CD14-positive monocyte (primary cell): ENCODE results near the gene EFCAB10. TPM values are rescaled to one million over a fixed set of nuclear protein-coding genes. Genes with fewer than 3 reads are reported as not detected.

Source experiments
- DNase-seq, 3 donors: peaks; one replicate each; pipeline ENCODE4 v3.0.0-alpha.2; 2011 to 2022
- H2AFZ ChIP-seq: 2 replicates; pipeline ENCODE4 v1.6.0; 2012; ENCODE audit warnings: mild to moderate bottlenecking, low read depth, low read length, inconsistent platforms; ENCODE audit not compliant: insufficient read depth, poor library complexity, severe bottlenecking
- H3K27ac ChIP-seq, 2 donors: 1 replicate in 1 of 2; 2 replicates in 1 of 2; pipeline ENCODE4 v1.5.1; 2012 to 2013; ENCODE audit warnings: low read length in 2 of 2, control low read depth in 1 of 2, inconsistent platforms in 1 of 2, low read depth in 1 of 2, mild to moderate bottlenecking in 1 of 2
- H3K27me3 ChIP-seq, 2 donors: one replicate each; pipeline versions ENCODE4 v1.6.0 to v1.6.1; 2011 to 2013; ENCODE audit warnings: low read length in 2 of 2; ENCODE audit not compliant: control insufficient read depth in 2 of 2, insufficient read depth in 2 of 2
- H3K36me3 ChIP-seq, 2 donors: replicated peaks in 1 of 2; 1 replicate in 1 of 2; 2 replicates in 1 of 2; pipeline versions ENCODE4 v1.5.1 to v1.6.1; 2012 to 2013; ENCODE audit warnings: low read length in 2 of 2, control low read depth in 1 of 2, inconsistent platforms in 1 of 2, mild to moderate bottlenecking in 1 of 2; ENCODE audit not compliant: insufficient read depth in 2 of 2, control insufficient read depth in 1 of 2
- H3K4me1 ChIP-seq, 2 donors: 1 replicate in 1 of 2; 2 replicates in 1 of 2; pipeline versions ENCODE4 v1.5.1 to v1.6.1; 2012 to 2013; ENCODE audit warnings: low read length in 2 of 2, control low read depth in 1 of 2, inconsistent platforms in 1 of 2, mild to moderate bottlenecking in 1 of 2, moderate library complexity in 1 of 2; ENCODE audit not compliant: insufficient read depth in 2 of 2, control insufficient read depth in 1 of 2
- H3K4me2 ChIP-seq: replicated peaks from 2 replicates; pipeline ENCODE3; 2012; ENCODE audit warnings: low read length, moderate library complexity, mild to moderate bottlenecking; ENCODE audit not compliant: poor library complexity, severe bottlenecking; ENCODE audit errors: extremely low read depth
- H3K4me3 ChIP-seq, 3 experiments: fragments of 200-600 bp in 1 of 3; sonication (generic) in 1 of 3; replicated peaks in 1 of 3; 1 replicate in 2 of 3; 2 replicates in 1 of 3; pipeline ENCODE4 v1.5.1; 2011 to 2013; ENCODE audit warnings: low read length in 3 of 3, mild to moderate bottlenecking in 3 of 3, control low read depth in 2 of 3, low read depth in 2 of 3, inconsistent platforms in 1 of 3, moderate library complexity in 1 of 3
- H3K79me2 ChIP-seq: 2 replicates; pipeline ENCODE4 v1.6.0; 2012; ENCODE audit warnings: mild to moderate bottlenecking, control low read depth, inconsistent platforms, low read length, moderate library complexity; ENCODE audit not compliant: insufficient read depth
- H3K9ac ChIP-seq: 2 replicates; pipeline ENCODE4 v1.6.0; 2017; ENCODE audit warnings: low read length, mild to moderate bottlenecking; ENCODE audit not compliant: insufficient read depth, poor library complexity, severe bottlenecking
- H3K9me3 ChIP-seq, 2 donors: replicated peaks in 1 of 2; 1 replicate in 1 of 2; 2 replicates in 1 of 2; pipeline versions ENCODE4 v1.5.1 to v1.6.1; 2012 to 2013; ENCODE audit warnings: low read length in 2 of 2, control low read depth in 1 of 2; ENCODE audit not compliant: control insufficient read depth in 1 of 2, insufficient read depth in 1 of 2
- H4K20me1 ChIP-seq: 2 replicates; pipeline ENCODE4 v1.6.0; 2012; ENCODE audit warnings: mild to moderate bottlenecking, low read length, control low read depth, moderate library complexity; ENCODE audit not compliant: insufficient read depth
- H3K27ac Mint-ChIP-seq, 7 donors: one replicate each; pipeline ENCODE4 v1.8.0; 2020; ENCODE audit warnings: mild to moderate bottlenecking in 7 of 7, mixed read lengths in 7 of 7, moderate library complexity in 6 of 7, inconsistent platforms in 2 of 7
- H3K27me3 Mint-ChIP-seq, 3 donors: one replicate each; pipeline ENCODE4 v1.8.0; 2021 to 2022; ENCODE audit warnings: low read depth in 3 of 3, mild to moderate bottlenecking in 3 of 3, mixed read lengths in 3 of 3, moderate library complexity in 3 of 3, inconsistent platforms in 1 of 3
- H3K36me3 Mint-ChIP-seq, 2 donors: one replicate each; pipeline ENCODE4 v1.8.0; 2020; ENCODE audit warnings: mixed read lengths in 2 of 2, inconsistent platforms in 1 of 2, mild to moderate bottlenecking in 1 of 2
- H3K4me1 Mint-ChIP-seq: one replicate; pipeline ENCODE4 v1.8.0; 2020; ENCODE audit warnings: mild to moderate bottlenecking, mixed read lengths
- H3K4me3 Mint-ChIP-seq, 2 donors: one replicate each; pipeline ENCODE4 v1.8.0; 2020; ENCODE audit warnings: mild to moderate bottlenecking in 2 of 2, mixed read lengths in 2 of 2, moderate library complexity in 1 of 2
- H3K9me3 Mint-ChIP-seq, 7 donors: one replicate each; pipeline ENCODE4 v1.8.0; 2020 to 2022; ENCODE audit warnings: mixed read lengths in 7 of 7, mild to moderate bottlenecking in 6 of 7, moderate library complexity in 6 of 7, inconsistent platforms in 2 of 7
- CTCF ChIP-seq: fragments of 200-600 bp; IDR thresholded peaks from one replicate; pipeline ENCODE4 v1.8.0; 2022; ENCODE audit warnings: antibody characterized with exemption, mild to moderate bottlenecking
- WGBS: methylation state at CpG from one replicate; pipeline ENCODE4 v1.1.5; 2013; ENCODE audit warnings: missing lambda C conversion rate; ENCODE audit not compliant: insufficient coverage; 5-methylcytosine and 5-hydroxymethylcytosine counted together
- intact Hi-C, 2 donors: fragments of 100-400 bp; cut with micrococcal nuclease; formaldehyde crosslinking; loops; one replicate each; pipeline versions ENCODE4 v1.15.0 to v1.15.1; 2023
- polyA plus RNA-seq, 3 donors: library from polyadenylated mRNA; depleted of rRNA in 1 of 3; unstranded in 2 of 3; stranded (reverse) in 1 of 3; fragments of 300-500 nt in 2 of 3; fragments of >200 nt in 1 of 3; fragmentation: Illumina TruSeq in 2 of 3; gene quantifications; 1 replicate in 2 of 3; 2 replicates in 1 of 3; pipeline ENCODE4 v1.2.3, GENCODE V29; 2012 to 2021

EFCAB10 gene
- polyA plus RNA-seq, 3 donors: not detected

- intact Hi-C loops: no loop called here
- 82% methylated on average over 20 of the region's 20 CpGs for WGBS
- Histone ChIP-seq H3K4me1 (no peaks in the 10 kb centered on the region), H3K9ac (no peak overlapping the region), H3K27ac (peak overlapping the region in 1 of 2 donors; percentile 26), H3K4me3 (no peak overlapping the region), H2AFZ (no peak overlapping the region), H3K36me3 (peaks cover 59 to 85% of the 10 kb centered on the region in 2 donors), H4K20me1 (no peaks in the 10 kb centered on the region), H3K4me2 (no peak overlapping the region), H3K27me3 (no peaks in the 10 kb centered on the region), H3K9me3 (no peaks in the 10 kb centered on the region), H3K79me2 (no peaks in the 10 kb centered on the region)
- peak overlapping the region in 3 of 7 donors; percentile 1 to 48 (median 2) for H3K27ac Mint-ChIP-seq
- DNase-seq: no peak
- peaks cover 62 to 78% of the 10 kb centered on the region in 2 donors for H3K36me3 Mint-ChIP-seq
- H3K27me3 Mint-ChIP-seq: peaks cover 0 to 2% (median 0%) of the 10 kb centered on the region in 3 donors
- H3K9me3 Mint-ChIP-seq: no peaks in the 10 kb centered on the region
- H3K4me3 Mint-ChIP-seq: no peak overlapping the region
- no peak for TF ChIP-seq CTCF
- H3K4me1 Mint-ChIP-seq: no peaks in the 10 kb centered on the region
Observed at GRCh38 chr7:105614341-105614840, 33.1 kb upstream of the EFCAB10 start.

GRCh38 chr7:105613611-105614330 is 32.5 kb upstream of the EFCAB10 start:
- H3K4me1 ChIP-seq: no peaks in the 10 kb centered on the region
- no peaks in the 10 kb centered on the region for H3K9me3 Mint-ChIP-seq
- peaks cover 57 to 81% of the 10 kb centered on the region in 2 donors for H3K36me3 ChIP-seq
- no peak overlapping the region for H3K4me3 ChIP-seq
- no peaks in the 10 kb centered on the region for H3K79me2 ChIP-seq
- no peak overlapping the region for H3K4me3 Mint-ChIP-seq
- TF ChIP-seq CTCF: no peak
- intact Hi-C loops: no loop called here
- DNase-seq: no peak
- WGBS: 95% methylated on average over 29 of the region's 32 CpGs
- no peaks in the 10 kb centered on the region for H3K4me1 Mint-ChIP-seq
- peak overlapping the region in 1 of 2 donors; percentile 26 for H3K27ac ChIP-seq
- H3K27me3 Mint-ChIP-seq: peaks cover 0 to 2% (median 0%) of the 10 kb centered on the region in 3 donors
- no peaks in the 10 kb centered on the region for H3K27me3 ChIP-seq
- no peak overlapping the region for H3K9ac ChIP-seq
- H3K27ac Mint-ChIP-seq: peak overlapping the region in 1 of 7 donors; percentile 41
- H2AFZ ChIP-seq: no peak overlapping the region
- H3K36me3 Mint-ChIP-seq: peaks cover 63 to 77% of the 10 kb centered on the region in 2 donors
- H3K9me3 ChIP-seq: no peaks in the 10 kb centered on the region
- no peaks in the 10 kb centered on the region for H4K20me1 ChIP-seq
- no peak overlapping the region for H3K4me2 ChIP-seq
